HG02884 (cell line): Measurements from ENCODE around the gene KCNK17.
A peak's percentile ranks its signal among the peaks of the same experiment; 100 is the strongest.

ENCODE experiments used
- ATAC-seq: cut with Tn5 transposase; IDR thresholded peaks from one replicate; pipeline ENCODE4 v1.9.1; 2021; ENCODE audit warnings: mild to moderate bottlenecking, moderate library complexity; ENCODE audit not compliant: unreplicated experiment

Gene KCNK17, protein sequence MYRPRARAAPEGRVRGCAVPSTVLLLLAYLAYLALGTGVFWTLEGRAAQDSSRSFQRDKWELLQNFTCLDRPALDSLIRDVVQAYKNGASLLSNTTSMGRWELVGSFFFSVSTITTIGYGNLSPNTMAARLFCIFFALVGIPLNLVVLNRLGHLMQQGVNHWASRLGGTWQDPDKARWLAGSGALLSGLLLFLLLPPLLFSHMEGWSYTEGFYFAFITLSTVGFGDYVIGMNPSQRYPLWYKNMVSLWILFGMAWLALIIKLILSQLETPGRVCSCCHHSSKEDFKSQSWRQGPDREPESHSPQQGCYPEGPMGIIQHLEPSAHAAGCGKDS

DNA sequence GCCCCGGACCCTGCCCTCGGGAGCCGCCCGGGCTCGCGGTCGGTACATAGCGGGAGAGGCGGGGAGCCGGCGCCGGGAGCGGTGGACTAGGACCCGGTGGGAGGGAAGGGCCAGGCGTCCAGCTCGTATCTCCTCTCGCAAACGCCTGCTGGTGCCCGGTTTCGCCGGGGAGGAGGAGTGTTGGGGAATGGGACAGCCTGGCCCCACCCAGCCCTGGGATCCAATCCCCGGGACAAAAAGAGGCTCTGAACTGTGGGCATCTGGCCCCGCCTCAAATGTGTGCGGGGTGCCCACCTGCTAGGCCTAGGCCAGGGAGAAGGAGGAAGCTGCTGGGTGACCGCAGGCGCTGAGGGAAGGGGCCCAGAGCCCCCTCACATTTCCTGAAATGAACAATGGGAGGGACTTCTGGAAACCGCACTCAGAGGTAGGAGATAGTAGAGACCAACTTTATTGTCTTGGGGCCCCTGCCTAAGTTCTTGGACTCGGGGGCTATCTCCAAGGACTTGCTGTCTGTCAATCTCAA, at the start of gene KCNK17:
Gene KCNK17, minus strand, starts transcription at position 147 of the 523 bp plus-strand sequence. Its CDS starts 99 bp downstream, at position 48.
- no peak for ATAC-seq

DNA sequence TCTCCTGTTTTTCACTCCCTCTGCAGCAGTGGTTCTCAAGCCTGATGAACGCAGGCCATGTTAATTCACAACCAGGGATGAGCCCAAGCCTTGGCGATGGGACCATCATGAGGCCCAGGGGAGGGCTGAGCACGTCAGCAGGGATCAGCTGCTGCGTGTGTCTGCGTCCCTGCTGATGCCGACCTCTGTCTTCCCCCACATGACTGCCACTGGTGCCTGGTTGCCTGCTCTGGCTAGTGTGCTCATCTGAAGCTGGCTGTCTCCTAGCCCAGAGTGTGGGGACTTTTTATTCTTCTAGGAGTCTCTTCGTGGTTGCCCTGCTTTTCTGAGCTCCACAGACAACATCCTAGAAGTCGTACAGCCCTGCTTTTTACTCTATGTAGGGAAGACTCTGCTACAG, 49.1 kb upstream of the KCNK17 start:
- no peak for ATAC-seq

DNA sequence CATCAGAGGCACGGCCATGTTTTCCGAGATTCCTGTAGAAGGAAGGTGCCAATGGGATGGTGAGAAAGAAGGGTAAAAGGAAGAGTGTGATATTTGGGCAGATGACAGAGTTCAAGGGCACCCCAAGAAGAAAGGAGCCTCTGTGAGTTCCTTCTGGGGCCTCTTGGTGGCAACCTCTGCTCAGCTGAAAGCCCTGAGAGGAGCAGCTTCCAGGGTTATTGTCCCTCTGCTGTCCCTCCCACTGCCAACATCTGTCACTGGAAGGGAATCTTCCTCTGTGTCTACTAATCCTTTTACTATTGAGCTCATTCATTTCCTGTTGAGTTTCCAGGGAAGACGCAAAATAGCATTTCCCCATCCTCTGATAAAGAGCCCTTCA, 48.3 kb upstream of the KCNK17 start:
- ATAC-seq = no peak

DNA sequence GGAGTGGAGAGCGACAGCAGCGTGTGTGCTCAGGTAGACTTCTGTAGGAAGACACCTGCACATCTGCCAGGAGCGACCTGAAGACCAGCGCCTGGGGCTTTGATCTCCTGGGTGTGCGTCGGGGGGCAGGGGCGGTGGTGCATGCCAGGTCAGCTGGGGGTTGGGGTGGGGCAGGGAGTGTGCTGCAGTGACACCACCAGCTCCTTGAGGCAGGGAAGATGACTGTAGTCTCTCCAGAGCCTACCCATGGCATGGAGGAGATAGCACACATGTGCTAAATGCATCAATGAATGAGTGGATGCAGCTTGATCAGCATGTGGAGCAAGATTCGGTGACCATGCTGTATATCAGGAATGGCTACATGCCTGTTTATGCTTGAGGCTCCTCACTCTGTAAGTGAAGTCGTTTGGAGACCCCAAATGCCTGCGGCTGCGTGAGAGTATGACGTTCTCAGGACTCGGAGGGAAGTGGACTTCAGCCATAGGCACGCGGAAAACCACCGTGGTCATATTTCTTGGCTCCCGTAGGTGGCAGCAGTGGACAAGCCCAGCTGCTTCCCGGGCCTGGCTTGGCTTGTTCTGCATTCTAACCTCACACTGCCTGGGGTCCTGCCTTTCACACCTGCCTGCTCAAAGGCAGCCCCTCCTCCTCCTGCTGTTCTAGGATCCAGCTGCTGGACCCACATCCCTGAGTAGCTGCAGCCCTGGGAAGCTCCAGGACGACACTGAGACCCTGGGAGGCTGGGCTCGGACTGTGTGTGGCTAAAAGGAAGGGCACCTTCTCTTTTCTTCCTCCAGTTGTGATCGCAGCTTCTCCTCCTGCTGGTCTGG, 47.7 kb upstream of the KCNK17 start:
- ATAC-seq = peak; percentile 76

DNA sequence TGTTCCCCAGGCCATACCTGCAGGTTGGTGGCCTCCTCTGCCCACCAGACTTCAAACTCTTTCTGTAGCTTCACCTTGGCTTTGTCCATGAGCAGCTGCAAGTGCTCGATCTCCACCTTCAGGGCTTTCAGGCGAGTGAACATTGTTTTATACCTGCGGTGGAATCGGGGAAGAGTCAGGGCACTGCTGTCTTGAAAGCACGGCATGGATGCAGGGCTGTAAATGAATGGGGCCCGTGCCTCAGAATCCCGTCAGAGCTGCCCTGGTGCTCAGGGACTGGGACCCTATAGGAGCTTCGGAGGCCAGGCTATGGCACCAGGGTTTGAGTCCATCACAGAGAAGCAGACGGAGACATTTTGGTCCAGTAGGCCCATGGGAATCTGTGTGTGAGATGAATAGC, 46.2 kb upstream of the KCNK17 start:
- no peak for ATAC-seq

DNA sequence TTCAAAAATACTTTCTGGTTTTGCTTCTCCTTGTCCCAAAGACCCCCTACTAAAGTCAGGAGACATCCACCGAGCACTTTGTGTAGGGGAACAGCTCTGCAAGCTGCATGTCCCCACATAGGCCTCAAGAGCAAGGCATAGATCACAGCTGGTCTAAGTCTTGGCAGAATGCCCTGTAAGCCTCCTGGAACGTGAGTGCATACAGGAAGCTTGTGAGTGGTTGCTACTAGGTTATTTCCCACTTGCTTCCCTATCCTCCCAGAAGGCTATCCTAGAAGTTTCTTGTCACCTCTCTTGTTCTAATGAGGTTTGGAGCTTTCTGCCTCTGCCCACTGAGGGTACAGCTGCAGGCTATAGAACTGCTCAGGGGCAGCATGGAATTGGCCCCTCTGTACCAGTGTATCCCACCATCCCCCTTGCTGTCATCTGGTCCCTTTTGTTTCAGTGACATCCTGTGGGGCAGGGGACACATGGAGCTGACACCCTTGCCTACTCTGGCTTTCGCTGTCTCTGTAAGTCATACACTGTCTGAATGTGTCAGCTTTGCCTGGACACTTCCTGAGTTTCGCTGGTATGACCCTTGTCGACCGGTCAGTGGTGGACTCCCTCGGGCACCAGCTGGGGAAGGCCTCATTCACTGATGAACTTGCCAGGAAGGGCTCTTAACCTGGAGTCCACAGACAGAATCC, 43.9 kb upstream of the KCNK17 start:
- no peak for ATAC-seq

DNA sequence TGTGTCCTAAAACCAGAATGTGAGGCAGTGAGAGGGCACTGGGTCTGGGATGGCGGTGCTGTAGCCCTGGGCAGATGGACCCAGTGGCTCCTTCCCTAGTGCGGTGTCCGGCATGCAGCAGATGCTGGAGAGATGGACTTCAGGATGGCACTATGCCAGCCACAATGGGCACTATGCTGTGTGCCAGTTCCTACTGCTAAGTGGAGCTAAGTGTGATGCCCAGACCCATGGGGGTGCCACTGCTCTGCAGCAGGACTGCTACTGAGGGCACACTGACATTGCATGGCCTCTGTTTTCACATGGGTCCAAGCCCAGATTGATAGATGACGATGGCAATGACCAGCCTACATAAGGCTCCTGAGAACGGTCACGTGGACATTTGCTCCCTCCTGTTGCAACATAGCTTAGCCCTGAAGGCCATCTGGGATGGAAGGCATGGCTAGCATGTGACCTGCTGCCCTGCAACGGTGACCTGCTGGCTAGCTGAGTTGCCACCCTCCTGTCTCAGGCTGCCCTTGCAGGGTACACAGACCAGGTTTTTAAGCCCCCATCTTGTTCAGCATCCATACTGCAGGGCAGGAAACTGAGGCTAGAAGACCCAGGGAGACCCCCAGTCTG, 39.6 kb upstream of the KCNK17 start:
- ATAC-seq = no peak

DNA sequence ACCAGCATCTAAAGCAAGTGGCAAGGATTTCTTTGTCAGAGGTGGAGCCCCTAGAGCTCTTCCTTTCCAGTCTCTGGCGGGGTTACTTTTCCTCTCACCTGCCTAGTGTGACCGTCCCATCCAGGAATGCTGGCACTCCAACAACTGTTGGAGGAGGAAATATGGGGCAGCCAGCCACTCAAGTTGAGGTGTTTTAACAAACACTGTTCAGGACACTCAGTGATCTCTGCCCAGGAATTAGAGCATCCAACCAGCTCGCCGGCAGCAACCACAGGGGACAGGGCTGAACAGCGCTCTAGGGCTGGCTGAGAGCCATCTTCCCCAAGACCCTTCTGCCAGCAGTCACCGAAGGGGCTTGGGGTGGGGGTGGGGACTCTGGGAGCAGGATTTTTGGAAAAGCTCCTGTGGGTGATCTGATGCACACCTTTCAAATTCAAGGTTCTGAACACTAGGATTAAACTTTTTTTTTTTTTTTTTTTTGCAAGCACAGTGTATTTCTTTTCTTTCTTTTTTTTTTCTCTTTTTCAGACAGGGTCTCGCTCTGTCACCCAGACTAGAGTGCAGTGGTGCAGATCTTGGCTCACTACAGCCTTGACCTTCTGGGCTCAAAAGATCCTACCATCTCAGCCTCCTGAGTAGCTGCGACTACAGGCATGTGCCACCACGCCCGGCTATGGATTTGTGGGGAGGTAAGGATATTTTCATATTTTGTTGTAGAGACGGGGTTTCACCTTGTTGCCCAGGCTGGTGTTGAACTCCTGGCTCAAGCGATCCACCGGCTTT, 36.7 kb upstream of the KCNK17 start:
- no peak for ATAC-seq

DNA sequence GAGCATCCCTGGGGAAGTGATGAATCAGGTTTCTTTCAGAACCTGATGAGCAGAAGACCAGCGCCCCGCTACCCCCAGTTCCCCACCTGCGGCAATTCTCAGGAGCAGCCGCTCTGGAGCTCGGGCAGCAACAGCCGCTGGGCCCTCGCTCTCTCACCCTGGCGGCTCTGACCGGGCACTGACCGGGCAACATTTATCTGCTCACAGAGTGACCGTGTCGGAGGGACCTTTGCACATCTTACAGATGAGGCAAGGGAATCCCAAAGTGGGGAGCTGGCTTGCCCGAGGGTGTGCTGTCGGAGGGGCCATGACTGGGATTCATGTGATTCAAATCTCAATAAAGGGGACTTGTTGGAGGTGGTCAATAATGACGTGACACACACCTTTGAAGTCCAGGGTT, 34.5 kb upstream of the KCNK17 start:
- no peak for ATAC-seq

DNA sequence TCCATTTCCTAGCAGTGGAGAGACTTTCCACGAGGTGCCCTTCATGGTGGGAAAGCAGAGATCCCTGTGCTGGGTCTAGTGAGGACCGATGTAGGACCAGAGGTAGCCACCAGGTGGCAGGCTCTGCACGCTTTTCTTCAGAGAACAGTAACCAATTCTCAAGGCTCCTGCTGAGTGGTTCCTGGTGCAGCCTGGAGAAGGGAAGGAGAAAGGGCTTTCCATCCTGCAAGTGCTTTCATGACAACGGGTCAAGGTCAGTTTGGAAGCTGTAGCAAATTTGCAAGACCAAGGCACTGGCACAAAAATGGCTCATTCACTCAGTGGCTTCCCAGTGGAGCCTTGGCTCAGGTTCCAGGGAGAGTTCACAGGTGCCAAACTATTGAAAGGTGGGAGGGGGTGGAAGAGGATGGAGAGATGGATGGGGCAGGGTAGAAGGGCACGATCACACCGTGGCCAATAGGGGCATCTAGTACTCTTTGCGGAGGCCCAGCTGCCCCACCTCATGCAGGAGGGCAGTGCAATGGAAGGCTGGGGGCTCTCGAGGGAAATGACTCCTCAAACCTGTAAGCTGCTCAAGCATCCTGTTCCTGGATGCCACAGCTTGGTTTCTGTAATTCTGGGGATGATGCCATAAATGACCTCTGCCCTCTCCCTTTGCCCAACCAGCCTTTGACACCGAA, 33.8 kb upstream of the KCNK17 start:
- no peak for ATAC-seq

DNA sequence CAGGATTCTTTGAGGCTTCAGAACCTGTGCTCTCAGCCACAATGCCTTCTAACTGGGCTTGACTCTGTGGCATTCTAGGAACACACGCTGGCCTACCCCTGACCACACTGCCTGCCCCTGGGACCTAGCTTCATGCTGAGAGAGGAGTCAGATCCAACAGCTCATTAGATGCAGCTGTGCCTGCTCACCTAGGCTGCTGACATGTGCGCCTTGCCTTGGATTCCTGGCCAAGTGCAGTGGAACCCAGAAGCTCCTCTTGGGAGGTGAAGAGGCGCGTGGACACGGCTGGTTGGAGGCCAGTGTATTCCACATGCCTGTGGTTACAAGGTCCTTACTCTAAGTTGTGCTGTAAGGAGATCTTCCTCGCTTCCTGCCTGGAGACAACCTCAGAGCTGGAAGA, 33.0 kb upstream of the KCNK17 start:
- no peak for ATAC-seq

DNA sequence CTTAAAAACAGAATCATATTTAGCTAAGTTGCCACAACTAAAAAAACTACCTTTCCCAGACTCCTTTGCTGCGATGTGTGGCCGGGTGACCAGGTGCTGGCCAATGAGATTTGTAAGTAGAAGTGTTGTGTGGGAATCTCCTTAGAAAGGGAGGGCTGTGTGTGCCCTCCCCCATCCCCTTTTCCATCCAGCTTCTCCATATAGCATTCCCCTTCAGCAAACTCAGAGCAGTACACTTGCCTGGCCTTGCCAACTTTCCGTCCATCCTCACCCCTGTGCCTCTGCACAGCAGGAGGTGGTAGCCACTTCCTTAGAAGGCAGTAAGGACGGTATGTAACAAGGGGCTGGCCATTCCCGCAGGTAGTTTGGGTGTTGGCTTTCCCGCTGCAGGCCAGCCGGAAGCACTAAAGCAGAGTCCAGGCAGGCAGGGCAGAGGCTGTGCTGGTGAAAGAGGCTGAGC, 30.6 kb upstream of the KCNK17 start:
- ATAC-seq = no peak

DNA sequence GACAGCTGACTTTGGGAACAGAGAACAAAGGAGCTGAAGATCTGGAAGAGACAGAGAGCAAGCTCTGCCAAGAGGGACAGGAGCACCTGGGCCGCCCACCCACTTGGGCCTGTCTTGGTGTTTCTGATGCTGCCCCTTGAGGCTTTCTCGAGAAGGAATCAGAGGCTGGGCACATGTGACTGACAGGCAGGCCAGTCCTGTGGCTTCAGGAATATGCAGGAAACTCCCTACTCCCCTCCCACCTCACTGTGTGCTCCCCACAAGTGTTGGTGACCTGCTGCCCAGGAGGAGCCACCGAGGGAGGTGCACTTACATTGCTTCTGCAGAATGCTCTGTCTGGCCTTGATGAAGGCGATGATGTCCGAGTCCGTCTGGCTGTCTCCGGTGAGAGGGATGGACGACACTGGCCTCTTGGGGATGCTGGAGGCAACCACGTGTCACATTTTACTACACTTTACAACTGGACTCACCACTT, 29.2 kb upstream of the KCNK17 start:
- no peak for ATAC-seq

DNA sequence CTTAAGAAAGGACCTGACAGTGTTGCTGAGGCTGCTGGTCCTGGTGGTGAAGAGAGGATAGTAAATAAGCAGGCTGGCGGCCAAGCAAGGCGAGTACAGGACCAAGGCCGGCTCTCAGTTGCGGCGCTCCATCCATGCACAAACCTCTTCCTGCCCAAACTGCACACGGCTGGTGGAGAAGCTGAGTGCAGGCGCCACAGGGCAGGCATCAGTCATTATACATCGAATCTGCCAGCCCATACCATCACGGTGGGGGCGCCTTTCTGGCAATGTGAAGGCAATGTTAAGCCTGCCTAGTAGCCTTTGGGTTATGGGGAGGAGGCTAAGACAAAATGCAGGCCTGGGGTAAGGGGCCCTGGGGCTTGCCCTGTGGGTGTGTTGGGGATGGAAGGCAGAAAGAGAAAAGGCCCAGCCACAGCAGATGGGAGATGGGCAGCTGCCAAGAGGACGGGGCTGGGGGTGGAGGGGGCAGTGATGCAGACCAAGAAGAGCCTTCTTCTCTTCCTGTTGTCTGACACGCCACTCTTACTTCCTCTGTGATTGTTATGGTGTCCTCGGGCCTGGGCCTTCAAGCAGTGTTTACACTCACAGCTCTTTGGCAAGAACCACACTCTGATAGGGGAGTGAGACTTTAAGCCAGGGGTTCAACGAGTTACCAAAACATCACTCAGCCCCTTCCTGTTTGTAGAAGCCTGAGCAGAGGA, 28.6 kb upstream of the KCNK17 start:
- peak; percentile 69 for ATAC-seq

DNA sequence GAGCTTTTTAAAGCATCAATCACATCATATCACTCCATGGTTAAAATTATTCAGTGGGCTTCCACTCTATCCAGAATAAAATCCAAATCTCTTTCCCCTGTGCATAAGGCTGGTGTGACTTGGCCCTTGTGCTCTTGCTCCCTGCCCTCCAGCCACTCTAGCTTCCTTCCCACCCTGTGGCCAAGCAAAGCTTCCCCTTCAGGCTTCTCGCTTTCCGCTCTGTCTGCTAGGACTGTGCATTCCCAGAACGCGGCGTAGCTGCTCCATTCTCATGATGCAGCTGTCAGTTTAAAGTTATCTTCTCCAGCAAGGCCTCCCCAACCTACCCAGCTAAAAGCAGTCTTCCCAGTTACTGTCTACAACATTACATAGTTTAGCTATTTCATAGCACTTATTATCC, 27.7 kb upstream of the KCNK17 start:
- no peak for ATAC-seq

DNA sequence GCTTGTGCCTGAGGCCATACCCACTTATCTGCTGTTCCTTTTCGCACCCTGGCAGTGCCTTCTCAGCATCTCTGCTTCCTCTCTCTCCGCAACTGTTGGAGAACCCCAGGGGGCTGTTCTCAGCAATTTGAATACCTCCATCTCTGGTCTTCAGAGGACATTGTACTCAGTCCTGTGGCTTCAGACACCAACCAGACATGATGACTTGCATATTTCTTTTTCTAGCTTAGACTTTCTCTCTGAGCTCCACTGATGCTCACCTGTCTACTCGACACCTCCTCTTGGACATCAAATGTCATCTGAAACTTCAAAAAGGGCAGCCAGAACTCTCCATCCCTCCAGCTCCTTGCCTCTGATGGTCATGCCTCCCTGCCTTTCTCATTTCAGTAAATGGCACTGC, 27.1 kb upstream of the KCNK17 start:
- ATAC-seq = no peak

DNA sequence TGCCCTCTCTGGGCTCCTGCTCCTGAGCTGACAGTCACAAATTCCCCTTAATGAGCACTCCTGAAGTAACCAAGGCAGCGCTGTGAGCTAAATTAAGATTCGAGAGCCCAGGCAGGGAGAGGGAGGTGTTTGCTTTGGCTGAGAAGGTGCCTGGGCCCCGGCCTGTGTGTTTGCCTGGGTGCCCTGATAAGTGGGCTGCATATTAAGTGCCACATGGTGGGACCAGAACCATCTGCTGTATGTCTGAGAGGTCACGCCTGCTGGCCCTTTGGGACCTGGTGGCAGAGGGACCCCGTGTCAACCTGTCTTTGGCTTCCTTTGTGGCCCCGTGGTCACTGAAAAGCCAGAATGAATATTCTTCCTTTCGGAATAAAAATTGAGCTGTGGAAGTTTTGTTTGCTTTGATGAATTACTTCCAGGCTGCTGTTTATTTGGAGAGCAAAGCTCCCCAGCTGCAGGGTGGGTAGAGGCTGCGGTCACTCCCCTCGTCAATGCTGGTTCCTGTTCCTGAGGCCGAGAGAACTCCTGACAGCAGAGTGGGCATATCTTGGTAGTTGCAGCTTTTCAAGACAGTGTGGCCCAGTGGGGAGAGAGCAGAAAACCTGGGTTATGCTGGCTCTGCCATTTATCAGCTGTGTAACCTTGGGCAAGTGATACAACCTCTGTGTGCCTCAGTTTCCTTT, 25.8 kb upstream of the KCNK17 start:
- no peak for ATAC-seq
